ENCODE data around the gene B3GNT9.

B3GNT9 gene

GRCh38 chr16:67190448-67191399 is 39.9 kb upstream of the B3GNT9 start:
- H3K27ac ChIP-seq = no peak overlapping the region
- TF ChIP-seq ZFX (IDR thresholded peaks at IDR 0.05; ENCODE audit: borderline replicate concordance) = no peak
- TF ChIP-seq, protein P1, sequence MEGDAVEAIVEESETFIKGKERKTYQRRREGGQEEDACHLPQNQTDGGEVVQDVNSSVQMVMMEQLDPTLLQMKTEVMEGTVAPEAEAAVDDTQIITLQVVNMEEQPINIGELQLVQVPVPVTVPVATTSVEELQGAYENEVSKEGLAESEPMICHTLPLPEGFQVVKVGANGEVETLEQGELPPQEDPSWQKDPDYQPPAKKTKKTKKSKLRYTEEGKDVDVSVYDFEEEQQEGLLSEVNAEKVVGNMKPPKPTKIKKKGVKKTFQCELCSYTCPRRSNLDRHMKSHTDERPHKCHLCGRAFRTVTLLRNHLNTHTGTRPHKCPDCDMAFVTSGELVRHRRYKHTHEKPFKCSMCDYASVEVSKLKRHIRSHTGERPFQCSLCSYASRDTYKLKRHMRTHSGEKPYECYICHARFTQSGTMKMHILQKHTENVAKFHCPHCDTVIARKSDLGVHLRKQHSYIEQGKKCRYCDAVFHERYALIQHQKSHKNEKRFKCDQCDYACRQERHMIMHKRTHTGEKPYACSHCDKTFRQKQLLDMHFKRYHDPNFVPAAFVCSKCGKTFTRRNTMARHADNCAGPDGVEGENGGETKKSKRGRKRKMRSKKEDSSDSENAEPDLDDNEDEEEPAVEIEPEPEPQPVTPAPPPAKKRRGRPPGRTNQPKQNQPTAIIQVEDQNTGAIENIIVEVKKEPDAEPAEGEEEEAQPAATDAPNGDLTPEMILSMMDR (IDR thresholded peaks at IDR 0.05) = no peak

DNA sequence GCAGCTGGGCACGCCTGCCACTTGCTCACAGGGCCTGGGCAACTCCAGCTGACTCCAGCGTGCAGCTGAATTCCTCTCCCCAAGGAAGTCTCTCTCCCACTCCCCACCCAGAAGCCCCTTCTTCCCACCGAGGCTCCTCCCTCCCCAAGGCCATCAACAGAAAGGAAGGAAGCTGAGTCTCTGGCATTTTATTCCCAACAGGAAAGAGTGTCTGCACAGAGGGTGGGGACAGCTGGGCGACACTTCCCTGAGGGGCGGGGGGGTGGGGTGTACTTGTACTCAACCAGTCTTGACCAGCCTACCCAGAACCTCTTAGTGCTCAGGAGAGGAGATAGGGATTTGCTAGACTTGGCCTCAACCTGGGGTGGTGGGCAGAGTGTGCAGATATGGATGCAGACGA is 39.2 kb upstream of the B3GNT9 start, which contains the start of gene EXOC3L1:
Gene EXOC3L1, minus strand, starts transcription at position 96 of the 400 bp plus-strand sequence. CDS start 460 bp downstream, outside the sequence.
- TF ChIP-seq, protein P1 (IDR thresholded peaks at IDR 0.05) = no peak
- TF ChIP-seq ZFX (IDR thresholded peaks at IDR 0.05; ENCODE audit: borderline replicate concordance) = no peak
- H3K27ac ChIP-seq = no peak within 1 kb of the TSS

DNA sequence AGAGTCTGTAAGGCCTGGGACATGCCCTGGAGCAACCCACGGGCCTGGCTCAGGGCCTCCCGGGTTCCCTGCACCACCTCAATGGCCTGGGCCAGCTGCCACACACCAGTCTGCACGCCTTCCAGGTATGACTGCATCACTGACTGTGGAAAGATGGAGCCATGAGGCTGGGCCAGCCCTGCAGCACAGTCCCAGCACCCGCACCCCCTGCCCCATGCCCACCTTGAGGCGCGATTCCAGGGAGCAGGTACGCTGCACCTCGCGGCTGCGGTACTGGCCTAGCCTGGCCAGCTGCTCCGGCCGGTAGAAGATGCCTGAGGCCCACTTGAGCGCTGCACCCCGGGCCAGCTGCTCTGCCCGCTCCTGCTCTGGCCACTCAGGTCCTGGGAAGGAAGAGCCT is 38.0 kb upstream of the B3GNT9 start:
- no peak overlapping the region for H3K27ac ChIP-seq
- no peak for TF ChIP-seq ZFX (IDR thresholded peaks at IDR 0.05; ENCODE audit: borderline replicate concordance)
- TF ChIP-seq, protein P1 (IDR thresholded peaks at IDR 0.05) = no peak

- no peak overlapping the region for H3K27ac ChIP-seq
- TF ChIP-seq, protein P1 (IDR thresholded peaks at IDR 0.05) = no peak
- TF ChIP-seq ZFX (IDR thresholded peaks at IDR 0.05; ENCODE audit: borderline replicate concordance) = no peak
Measured at GRCh38 chr16:67188323-67188722, 37.5 kb upstream of the B3GNT9 start.

GRCh38 chr16:67187175-67187890 is 36.5 kb upstream of the B3GNT9 start:
- no peak for TF ChIP-seq ZFX (IDR thresholded peaks at IDR 0.05; ENCODE audit: borderline replicate concordance)
- TF ChIP-seq, protein P1 (IDR thresholded peaks at IDR 0.05) = no peak
- no peak overlapping the region for H3K27ac ChIP-seq

- no peak for TF ChIP-seq ZFX (IDR thresholded peaks at IDR 0.05; ENCODE audit: borderline replicate concordance)
- TF ChIP-seq, protein P1 (IDR thresholded peaks at IDR 0.05) = no peak
- H3K27ac ChIP-seq = no peak overlapping the region
Measured at GRCh38 chr16:67186550-67186950, 35.8 kb upstream of the B3GNT9 start.

All from 22Rv1 (cell line).